Ishikawa (cell line): ENCODE data around the gene CYBC1.

Source experiments
- CEBPB ChIP-seq: IDR thresholded peaks from 2 replicates; pipeline ENCODE4 v1.6.1; 2012
- CREB1 ChIP-seq: IDR thresholded peaks from 2 replicates; pipeline ENCODE4 v1.6.1; 2012; ENCODE audit warnings: low read depth
- EGR1 ChIP-seq: IDR thresholded peaks from 2 replicates; pipeline ENCODE4 v1.6.1; 2012
- EP300 ChIP-seq: IDR thresholded peaks from 2 replicates; pipeline ENCODE4 v1.6.1; 2012; ENCODE audit warnings: borderline replicate concordance
- FOXM1 ChIP-seq: IDR thresholded peaks from 2 replicates; pipeline ENCODE4 v1.6.1; 2012; ENCODE audit warnings: low read depth, borderline replicate concordance
- NFIC ChIP-seq: IDR thresholded peaks from 2 replicates; pipeline ENCODE4 v1.6.1; 2012
- RAD21 ChIP-seq: IDR thresholded peaks from 2 replicates; pipeline ENCODE4 v1.6.1; 2012; ENCODE audit warnings: low read depth
- REST ChIP-seq: IDR thresholded peaks from 2 replicates; pipeline ENCODE4 v1.6.1; 2012; ENCODE audit warnings: low read depth, mild to moderate bottlenecking
- TAF1 ChIP-seq: IDR thresholded peaks from 2 replicates; pipeline ENCODE4 v1.6.1; 2012; ENCODE audit warnings: low read depth, mild to moderate bottlenecking
- TCF12 ChIP-seq: IDR thresholded peaks from 2 replicates; pipeline ENCODE4 v1.6.1; 2012; ENCODE audit warnings: low read depth
- TEAD4 ChIP-seq: IDR thresholded peaks from 2 replicates; pipeline ENCODE4 v1.6.1; 2012
- YY1 ChIP-seq: IDR thresholded peaks from 2 replicates; pipeline ENCODE4 v1.6.1; 2012; ENCODE audit warnings: low read depth
- ZBTB7A ChIP-seq: IDR thresholded peaks from 2 replicates; pipeline ENCODE4 v1.6.1; 2012; ENCODE audit warnings: low read depth
- TF ChIP-seq, protein P1 (sequence below): IDR thresholded peaks from 2 replicates; pipeline ENCODE4 v1.6.1; 2012
- TF ChIP-seq, protein P2 (sequence below): IDR thresholded peaks from 2 replicates; pipeline ENCODE4 v1.6.1; 2012

CYBC1 gene

GRCh38 chr17:82449131-82449882, 1.2 kb downstream of the CYBC1 start:
- TF ChIP-seq YY1: no peak
- TF ChIP-seq FOXM1: no peak
- no peak for TF ChIP-seq NFIC
- no peak for TF ChIP-seq ZBTB7A
- TF ChIP-seq EGR1: no peak
- TF ChIP-seq, protein P1, sequence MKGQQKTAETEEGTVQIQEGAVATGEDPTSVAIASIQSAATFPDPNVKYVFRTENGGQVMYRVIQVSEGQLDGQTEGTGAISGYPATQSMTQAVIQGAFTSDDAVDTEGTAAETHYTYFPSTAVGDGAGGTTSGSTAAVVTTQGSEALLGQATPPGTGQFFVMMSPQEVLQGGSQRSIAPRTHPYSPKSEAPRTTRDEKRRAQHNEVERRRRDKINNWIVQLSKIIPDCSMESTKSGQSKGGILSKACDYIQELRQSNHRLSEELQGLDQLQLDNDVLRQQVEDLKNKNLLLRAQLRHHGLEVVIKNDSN: no peak
- no peak for TF ChIP-seq TAF1
- no peak for TF ChIP-seq TEAD4
- TF ChIP-seq CREB1: no peak
- no peak for TF ChIP-seq EP300
- no peak for TF ChIP-seq RAD21
- no peak for TF ChIP-seq REST
- TF ChIP-seq, protein P2, sequence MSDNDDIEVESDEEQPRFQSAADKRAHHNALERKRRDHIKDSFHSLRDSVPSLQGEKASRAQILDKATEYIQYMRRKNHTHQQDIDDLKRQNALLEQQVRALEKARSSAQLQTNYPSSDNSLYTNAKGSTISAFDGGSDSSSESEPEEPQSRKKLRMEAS: no peak

DNA sequence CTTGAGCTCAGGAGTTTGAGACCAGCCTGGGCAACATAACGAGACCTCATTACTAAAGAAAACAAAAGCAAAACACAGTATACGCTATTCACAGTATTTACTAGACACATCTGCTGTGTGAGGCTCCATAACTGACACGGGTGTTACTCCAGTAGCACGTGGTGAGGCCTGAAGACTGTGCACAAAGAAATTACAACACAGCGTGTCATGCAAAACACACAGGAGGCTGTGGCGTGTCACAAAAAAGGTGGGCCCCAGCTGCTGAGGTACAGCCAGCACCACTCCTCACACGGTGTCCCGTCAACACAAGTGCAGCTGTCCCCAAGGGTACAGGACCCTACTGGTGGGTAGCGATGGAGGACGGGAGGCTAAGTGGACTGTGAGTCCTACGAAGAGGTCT, 2.7 kb downstream of the CYBC1 start:
- TF ChIP-seq RAD21 (no peak), TCF12 (no peak), TAF1 (no peak), TEAD4 (no peak), YY1 (no peak), ZBTB7A (no peak)

GRCh38 chr17:82446649-82447048, 3.9 kb downstream of the CYBC1 start:
- no peak for TF ChIP-seq TCF12
- no peak for TF ChIP-seq CEBPB
- TF ChIP-seq EGR1: no peak

DNA sequence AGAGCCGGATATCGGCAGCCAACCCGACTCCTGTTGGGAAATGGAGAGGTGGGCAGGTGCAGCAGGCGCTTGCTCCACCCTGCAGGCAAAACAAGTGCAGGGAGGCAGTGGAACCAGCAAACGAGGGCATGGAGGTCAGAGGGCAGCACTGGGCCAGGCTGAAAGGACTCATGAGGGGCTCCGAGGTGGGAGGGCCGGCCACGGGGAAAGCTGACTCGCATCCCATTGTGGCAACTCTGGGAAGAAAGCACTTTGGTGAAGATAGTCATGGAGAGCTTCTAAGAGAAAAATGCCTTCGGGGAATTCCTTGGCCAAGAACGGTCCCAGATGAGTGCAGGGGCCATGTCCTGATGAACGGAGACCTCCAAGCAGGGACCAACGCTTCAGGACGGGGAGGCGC, 4.4 kb downstream of the CYBC1 start:
- TF ChIP-seq TCF12: no peak
- TF ChIP-seq, protein P2: no peak
- TF ChIP-seq FOXM1: no peak
- no peak for TF ChIP-seq YY1
- no peak for TF ChIP-seq REST
- no peak for TF ChIP-seq TEAD4
- TF ChIP-seq ZBTB7A: no peak
- TF ChIP-seq TAF1: no peak
- no peak for TF ChIP-seq EGR1

DNA sequence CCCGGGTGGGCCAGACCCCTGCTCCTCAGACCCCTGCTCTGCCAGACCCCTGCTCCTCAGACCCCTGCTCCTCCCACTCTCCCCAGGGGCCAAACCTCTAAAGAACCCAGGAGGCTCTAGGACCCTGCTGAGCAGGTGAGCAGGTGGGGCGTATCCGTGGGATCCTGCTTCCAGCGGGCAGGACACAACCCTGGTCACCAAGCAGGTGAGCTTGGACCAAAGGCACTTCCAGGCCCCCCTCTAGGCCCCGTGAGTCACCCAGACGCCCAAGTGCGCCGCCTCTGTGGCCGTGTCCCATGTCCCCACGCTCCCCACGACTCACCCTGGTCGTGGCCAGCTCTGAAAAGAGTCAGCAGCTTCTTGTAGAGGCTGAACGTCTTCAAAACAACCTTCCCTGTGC, 5.0 kb downstream of the CYBC1 start:
- TF ChIP-seq ZBTB7A (peak; percentile 90; the same call in 1 of the 2 replicates), NFIC (no peak), TAF1 (peak; percentile 25; the same call in 1 of the 2 replicates)
- TF ChIP-seq, protein P2: peak; percentile 56

GRCh38 chr17:82444941-82445521, 5.5 kb downstream of the CYBC1 start:
- peak; percentile 86 for TF ChIP-seq EP300
- TF ChIP-seq ZBTB7A: no peak
- TF ChIP-seq TCF12: peak; percentile 92
- TF ChIP-seq, protein P2: no peak
- TF ChIP-seq FOXM1: peak; percentile 32; the same call in 1 of the 2 replicates
- TF ChIP-seq CEBPB: no peak
- peak; percentile 90 for TF ChIP-seq NFIC
- TF ChIP-seq EGR1: peak; percentile 94
- TF ChIP-seq CREB1: no peak
- TF ChIP-seq YY1: peak; percentile 9; the same call in 1 of the 2 replicates
- no peak for TF ChIP-seq TAF1
- TF ChIP-seq, protein P1: no peak
- TF ChIP-seq REST: no peak
- TF ChIP-seq TEAD4: no peak; the same call in none of the 2 replicates
- no peak for TF ChIP-seq RAD21
